Measurements from ENCODE around the gene ZFP42.
A peak's percentile ranks its signal among the peaks of the same experiment; 100 is the strongest.
"Not testable (repeated sequence)": the region's sequence is repeated elsewhere in the genome, so short reads cannot be mapped to it uniquely, and the experiment has no call there.

ZFP42 gene

DNA sequence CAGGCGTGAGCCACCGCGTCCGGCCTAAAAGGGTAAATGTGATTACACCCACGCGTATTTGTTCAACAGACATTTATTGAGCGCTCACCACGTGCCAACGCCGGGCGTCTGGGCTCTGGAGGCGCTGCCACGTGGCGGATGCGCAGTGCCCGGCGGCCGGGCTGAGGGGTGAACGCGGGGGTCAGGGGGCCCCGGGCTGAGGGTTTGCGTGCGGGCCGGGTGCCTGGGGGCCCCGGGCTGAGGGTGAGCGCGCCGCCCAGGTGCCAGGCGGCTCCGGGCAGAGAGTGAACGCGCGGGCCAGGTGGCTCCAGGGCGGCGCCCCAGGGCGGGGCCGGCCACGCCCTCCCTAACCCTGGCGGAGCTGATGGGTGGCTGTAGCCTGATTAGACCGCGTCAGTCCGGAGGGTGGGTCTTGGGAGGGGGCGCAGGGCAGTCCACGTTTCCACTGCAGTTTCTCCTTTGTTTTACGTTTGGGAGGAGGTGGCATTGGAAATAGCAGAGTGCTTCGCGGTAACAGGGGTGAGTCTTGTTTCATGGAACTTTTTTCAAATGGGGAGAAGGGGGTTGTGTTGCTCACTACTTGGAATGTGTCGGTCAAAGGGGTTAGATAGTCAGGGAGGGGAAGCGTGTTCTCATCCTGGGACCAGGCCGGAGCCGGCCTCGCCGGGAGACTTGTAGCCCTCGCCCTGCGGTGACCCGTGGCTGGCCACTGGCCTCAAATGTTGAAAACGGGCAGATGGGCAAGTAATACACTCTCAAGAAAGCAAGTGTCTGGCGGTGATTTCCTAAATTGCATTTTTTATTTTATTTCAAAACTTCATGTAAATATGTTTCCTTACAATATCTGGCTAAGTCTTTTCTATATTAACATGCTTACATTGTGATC lies at the start of gene ZFP42:
TSS of gene ZFP42 (plus strand) at position 450 of the 886 bp plus-strand sequence. CDS start 7,037 bp downstream, outside the sequence.
- DNase-seq (ENCODE audit: low read depth in 2 of 2), result no peak

DNA sequence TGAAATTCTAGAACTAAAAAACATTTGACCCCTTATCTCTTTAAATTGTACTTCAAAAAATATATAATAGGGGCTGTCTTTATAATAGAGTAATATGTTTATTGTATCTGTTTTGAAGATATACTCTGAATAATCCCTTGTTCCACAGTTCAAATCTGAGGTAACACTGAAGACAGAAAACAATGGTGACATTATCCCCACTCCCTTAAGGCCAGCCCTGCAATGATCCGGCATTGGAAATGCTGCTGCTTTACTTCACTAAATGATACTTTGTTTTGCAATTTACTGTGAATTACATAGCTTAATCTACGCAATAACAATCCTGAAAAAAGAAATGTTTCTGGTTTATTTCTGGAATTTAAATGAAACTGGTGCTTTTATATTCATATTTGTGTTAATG lies 34.4 kb upstream of the ZFP42 start:
- no peak for DNase-seq (ENCODE audit: low read depth in 2 of 2)

- DNase-seq (ENCODE audit: low read depth in 2 of 2), result no peak
These were observed 33.6 kb upstream of the ZFP42 start for GRCh38 chr4:187961961-187962360.

DNA sequence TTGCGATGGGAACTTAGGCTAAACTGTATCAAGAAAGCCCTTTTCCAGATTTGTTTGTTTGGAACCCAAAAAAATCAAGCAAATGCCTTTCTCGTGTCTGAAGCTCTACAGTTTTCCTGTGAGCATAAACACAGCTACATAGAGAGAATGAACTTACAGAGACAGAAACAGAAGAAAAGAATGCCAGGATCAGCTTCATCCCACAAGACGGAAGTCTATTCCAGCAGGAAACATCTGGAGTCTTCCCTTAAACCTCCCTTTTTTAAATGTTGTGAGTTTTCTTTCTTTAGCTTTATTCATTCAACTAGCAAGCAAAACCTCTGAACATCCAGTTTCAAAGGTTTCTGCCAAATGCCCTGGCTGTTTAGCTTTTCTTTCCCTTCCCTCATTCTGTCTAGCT lies 32.6 kb upstream of the ZFP42 start:
- DNase-seq (ENCODE audit: low read depth in 2 of 2), result no peak

GRCh38 chr4:187965726-187966125 lies 29.8 kb upstream of the ZFP42 start:
- DNase-seq (ENCODE audit: low read depth in 2 of 2), result no peak

DNA sequence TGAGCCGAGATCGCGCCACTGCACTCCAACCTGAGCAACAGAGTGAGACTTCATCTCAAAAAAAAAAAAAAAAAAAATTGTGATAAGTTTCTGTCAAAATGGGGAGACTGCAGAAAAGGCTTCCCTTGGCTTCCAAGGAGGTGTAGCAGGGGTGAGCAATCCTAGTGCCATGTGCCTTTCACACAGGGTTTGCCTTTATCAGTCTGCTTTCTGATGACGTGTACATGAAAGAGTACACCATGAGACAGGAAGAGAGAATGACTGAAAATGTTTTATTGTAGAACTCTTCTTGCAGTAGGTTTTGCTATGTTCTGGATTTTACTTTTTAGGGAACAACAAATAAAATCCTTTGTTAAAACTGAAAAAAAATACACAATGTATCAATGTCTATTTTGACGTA lies 23.4 kb upstream of the ZFP42 start:
- DNase-seq (ENCODE audit: low read depth in 2 of 2), result no peak

GRCh38 chr4:187983746-187984145 lies 11.8 kb upstream of the ZFP42 start:
- no peak for DNase-seq (ENCODE audit: low read depth in 2 of 2)

DNA sequence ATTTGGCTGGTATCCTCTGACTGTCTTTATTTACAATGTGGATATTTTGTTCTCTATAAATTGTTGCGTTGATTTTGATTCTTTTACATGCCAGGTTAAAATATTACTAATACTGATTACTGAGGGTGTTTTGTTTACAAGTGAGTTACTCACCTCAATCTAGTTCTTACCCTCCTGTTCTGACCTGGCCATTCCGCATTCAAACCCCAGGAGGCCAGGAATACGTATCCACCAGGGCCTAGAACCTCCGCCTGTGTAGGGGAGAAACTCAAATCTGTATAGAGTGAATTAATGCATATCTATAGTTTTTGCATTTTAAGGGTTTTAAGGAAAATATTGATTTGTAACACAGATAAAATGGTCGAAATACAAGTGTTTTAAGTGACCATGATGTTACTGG lies 2.6 kb upstream of the ZFP42 start:
- DNase-seq (ENCODE audit: low read depth in 2 of 2), result no peak

GRCh38 chr4:187993827-187994226 lies 1.7 kb upstream of the ZFP42 start:
- DNase-seq (ENCODE audit: low read depth in 2 of 2), result no peak

DNA sequence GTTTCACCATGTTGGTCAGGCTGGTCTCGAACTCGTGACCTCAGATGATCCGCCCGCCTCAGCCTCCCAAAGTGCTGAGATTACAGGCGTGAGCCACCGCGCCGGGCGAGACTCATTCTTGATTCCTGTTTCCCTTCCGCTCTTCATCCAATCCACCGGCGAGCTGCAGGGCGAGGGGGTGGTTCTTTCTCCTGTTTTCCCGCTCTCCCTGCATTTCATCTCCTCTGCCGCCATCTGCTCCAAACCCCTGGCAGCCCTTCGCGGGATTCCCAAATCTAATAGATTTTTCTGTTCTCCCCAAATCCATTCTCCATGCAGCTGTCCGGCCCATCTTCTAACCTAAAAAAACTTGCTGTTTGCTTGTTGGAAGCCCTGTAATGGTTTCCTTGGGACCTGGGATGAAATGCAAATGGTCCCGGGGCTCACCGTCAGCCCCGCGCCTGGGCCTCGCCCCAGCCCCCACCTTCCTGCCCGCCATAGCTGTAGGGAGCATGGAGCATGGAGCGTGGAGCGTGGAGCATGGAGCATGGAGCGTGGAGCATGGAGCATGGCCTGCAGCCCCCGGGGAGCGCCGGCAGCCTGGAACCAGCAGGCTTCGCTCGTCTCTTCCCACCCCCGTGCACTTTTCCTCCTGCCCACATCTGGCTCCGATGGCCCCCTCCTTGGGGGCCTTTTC lies 1.1 kb downstream of the ZFP42 start:
- DNase-seq (ENCODE audit: low read depth in 2 of 2), result no peak

- DNase-seq (ENCODE audit: low read depth in 2 of 2), result not testable (repeated sequence)
These were observed 2.4 kb downstream of the ZFP42 start for GRCh38 chr4:187997991-187998390.

DNA sequence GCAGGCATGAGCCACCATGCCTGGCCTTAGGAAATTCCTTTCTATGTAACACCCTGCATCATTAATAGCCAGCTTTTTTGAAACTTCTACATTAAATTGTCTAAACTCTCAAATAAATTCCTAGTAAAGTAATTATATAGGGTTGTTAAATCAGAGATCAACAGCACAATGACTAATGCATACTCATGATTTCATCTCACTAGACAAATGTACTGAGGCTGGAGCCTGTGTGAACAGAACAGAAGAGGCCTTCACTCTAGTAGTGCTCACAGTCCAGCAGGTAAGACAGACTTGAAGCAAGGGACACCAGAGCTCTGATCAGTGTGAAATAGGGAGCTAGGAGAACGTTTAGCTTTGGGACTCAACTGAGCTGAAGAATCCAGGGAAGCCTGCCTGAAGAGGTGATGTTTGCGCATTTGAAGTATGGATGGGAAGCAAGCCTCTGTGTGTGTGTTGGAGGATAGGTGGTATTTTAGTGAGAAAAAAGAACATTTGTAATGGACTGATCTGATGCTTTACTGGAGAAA lies 3.9 kb downstream of the ZFP42 start:
- DNase-seq (ENCODE audit: low read depth in 2 of 2), result no peak

DNA sequence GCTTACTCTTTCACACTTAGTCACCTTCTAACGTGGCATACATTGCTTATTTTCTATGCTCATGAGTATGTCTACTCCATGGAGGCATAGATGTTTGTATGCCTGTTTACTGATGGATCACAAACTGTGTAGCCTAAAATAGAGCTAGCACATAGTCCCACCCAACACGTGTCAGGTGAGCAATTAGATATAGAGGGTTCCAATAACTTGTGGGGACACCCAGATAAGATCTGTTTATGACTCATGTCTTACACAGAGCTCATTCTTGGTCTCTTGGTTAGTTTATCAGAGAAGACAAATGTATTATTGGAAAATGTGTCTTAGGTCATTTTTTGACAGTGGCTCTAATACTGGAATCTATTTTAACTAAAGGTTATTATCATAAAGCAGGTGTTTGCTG lies 6.8 kb downstream of the ZFP42 start:
- no peak for DNase-seq (ENCODE audit: low read depth in 2 of 2)

DNA sequence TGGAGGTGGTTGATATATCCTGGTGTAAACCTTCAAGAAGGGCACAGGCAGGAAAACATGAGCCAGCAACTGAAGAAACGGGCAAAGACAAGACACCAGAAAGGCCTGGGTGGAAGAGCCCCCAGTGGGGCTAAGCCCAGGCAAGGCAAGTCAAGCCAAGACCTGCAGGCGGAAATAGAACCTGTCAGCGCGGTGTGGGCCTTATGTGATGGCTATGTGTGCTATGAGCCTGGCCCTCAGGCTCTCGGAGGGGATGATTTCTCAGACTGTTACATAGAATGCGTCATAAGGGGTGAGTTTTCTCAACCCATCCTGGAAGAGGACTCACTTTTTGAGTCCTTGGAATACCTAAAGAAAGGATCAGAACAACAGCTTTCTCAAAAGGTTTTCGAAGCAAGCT lies 7.2 kb downstream of the ZFP42 start:
- DNase-seq (ENCODE audit: low read depth in 2 of 2), result no peak

- DNase-seq (ENCODE audit: low read depth in 2 of 2), result no peak
These were observed 10.0 kb downstream of the ZFP42 start for GRCh38 chr4:188005561-188005960.

GRCh38 chr4:188006285-188006848 lies 10.8 kb downstream of the ZFP42 start:
- DNase-seq (ENCODE audit: low read depth in 2 of 2), result no peak

GRCh38 chr4:188008377-188008776 lies 12.8 kb downstream of the ZFP42 start:
- peak; percentile 76 to 78 for DNase-seq (ENCODE audit: low read depth in 2 of 2)

- no peak for DNase-seq (ENCODE audit: low read depth in 2 of 2)
These were observed 16.9 kb downstream of the ZFP42 start for GRCh38 chr4:188012426-188012945.

GRCh38 chr4:188015025-188015940 lies 19.7 kb downstream of the ZFP42 start:
- no peak for DNase-seq (ENCODE audit: low read depth in 2 of 2)

- no peak for DNase-seq (ENCODE audit: low read depth in 2 of 2)
These were observed 21.2 kb downstream of the ZFP42 start for GRCh38 chr4:188016754-188017153.

GRCh38 chr4:188018262-188018661 lies 22.7 kb downstream of the ZFP42 start:
- DNase-seq (ENCODE audit: low read depth in 2 of 2), result no peak

Data from fibroblast of skin of left quadriceps (primary cell).